Measurements from ENCODE around the gene RPTOR.

- TF ChIP-seq, protein P1, sequence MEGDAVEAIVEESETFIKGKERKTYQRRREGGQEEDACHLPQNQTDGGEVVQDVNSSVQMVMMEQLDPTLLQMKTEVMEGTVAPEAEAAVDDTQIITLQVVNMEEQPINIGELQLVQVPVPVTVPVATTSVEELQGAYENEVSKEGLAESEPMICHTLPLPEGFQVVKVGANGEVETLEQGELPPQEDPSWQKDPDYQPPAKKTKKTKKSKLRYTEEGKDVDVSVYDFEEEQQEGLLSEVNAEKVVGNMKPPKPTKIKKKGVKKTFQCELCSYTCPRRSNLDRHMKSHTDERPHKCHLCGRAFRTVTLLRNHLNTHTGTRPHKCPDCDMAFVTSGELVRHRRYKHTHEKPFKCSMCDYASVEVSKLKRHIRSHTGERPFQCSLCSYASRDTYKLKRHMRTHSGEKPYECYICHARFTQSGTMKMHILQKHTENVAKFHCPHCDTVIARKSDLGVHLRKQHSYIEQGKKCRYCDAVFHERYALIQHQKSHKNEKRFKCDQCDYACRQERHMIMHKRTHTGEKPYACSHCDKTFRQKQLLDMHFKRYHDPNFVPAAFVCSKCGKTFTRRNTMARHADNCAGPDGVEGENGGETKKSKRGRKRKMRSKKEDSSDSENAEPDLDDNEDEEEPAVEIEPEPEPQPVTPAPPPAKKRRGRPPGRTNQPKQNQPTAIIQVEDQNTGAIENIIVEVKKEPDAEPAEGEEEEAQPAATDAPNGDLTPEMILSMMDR (conservative IDR thresholded peaks at IDR 0.05 in 1 of 2, IDR thresholded peaks at IDR 0.05 in 1 of 2; ENCODE audit: low read depth in 1 of 2, low read length in 2 of 2): no peak
- no peak for TF ChIP-seq EZH2 (IDR thresholded peaks at IDR 0.05; ENCODE audit: low read length, missing control alignments)
These were observed 229.5 kb downstream of the RPTOR start for GRCh38 chr17:80774146-80774545.
